ENCODE data around the gene LSAMP. TPM values are rescaled to one million over a fixed set of nuclear protein-coding genes. Genes with fewer than 3 reads are reported as not detected.

LSAMP gene
- total and polyA plus RNA-seq, 2 of the 13 experiments (the other 11 are each of a cell fraction or from before 2014, with no cell fraction given): not detected

DNA sequence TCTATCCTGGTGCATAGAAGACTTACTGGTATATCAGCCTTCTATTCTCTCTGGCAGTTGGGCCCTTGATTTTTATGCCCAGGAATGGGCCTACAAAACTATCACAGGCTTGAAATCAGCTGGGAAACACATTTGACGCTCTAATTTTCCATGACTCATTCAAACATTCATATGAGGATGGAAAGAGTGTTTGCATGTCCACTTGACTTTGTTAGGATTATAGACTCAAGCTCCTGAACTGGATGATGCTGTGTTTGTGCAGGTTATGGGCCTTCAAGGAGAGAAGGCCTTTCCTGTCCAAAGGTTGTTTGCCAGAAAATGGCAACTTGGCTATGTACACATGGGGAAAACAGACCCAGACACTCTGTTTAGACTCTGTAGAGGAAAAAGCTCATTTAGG is 602.1 kb downstream of the LSAMP start (continued):
- TF ChIP-seq, protein P1, sequence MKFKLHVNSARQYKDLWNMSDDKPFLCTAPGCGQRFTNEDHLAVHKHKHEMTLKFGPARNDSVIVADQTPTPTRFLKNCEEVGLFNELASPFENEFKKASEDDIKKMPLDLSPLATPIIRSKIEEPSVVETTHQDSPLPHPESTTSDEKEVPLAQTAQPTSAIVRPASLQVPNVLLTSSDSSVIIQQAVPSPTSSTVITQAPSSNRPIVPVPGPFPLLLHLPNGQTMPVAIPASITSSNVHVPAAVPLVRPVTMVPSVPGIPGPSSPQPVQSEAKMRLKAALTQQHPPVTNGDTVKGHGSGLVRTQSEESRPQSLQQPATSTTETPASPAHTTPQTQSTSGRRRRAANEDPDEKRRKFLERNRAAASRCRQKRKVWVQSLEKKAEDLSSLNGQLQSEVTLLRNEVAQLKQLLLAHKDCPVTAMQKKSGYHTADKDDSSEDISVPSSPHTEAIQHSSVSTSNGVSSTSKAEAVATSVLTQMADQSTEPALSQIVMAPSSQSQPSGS (CRISPR knock-in tag; IDR thresholded peaks at IDR 0.05): peak; percentile 67; the same call in 1 of the 2 replicates
- TF ChIP-seq, protein P2, sequence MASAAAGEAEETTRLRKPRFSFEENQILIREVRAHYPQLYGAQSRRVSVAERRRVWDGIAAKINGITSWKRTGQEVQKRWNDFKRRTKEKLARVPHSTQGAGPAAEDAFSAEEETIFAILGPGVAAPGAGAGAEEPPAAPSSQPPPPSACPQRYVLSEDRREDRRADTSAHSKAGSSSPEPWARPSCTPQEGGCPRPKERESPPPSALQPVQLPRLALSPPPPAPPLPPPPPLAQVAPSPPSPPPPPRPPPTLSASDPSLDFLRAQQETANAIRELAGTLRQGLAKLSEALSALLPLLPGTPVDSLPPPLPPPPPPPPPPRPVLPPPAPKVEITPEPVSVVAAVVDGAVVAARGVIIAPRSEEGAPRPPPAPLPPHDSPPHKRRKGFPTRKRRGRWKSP (CRISPR knock-in tag; IDR thresholded peaks at IDR 0.05): no peak
- TF ChIP-seq FLYWCH1 (CRISPR knock-in tag; IDR thresholded peaks at IDR 0.05): no peak
- TF ChIP-seq HNRNPK (IDR thresholded peaks at IDR 0.05; ENCODE audit: low read depth, low read length, poor library complexity, severe bottlenecking): no peak
- peak; percentile 75 for TF ChIP-seq ZFX (CRISPR knock-in tag; IDR thresholded peaks at IDR 0.05; ENCODE audit: low read depth)
- no peak for TF ChIP-seq ZNF329 (CRISPR knock-in tag; IDR thresholded peaks at IDR 0.05; ENCODE audit: low read depth)
- TF ChIP-seq, protein P3, sequence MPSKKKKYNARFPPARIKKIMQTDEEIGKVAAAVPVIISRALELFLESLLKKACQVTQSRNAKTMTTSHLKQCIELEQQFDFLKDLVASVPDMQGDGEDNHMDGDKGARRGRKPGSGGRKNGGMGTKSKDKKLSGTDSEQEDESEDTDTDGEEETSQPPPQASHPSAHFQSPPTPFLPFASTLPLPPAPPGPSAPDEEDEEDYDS (CRISPR knock-in tag; IDR thresholded peaks at IDR 0.05): peak; percentile 28; the same call in 1 of the 2 replicates
- no peak for TF ChIP-seq AGO2 (optimal IDR thresholded peaks at IDR 0.05; ENCODE audit: low read depth, low read length)
- TF ChIP-seq, protein P4, sequence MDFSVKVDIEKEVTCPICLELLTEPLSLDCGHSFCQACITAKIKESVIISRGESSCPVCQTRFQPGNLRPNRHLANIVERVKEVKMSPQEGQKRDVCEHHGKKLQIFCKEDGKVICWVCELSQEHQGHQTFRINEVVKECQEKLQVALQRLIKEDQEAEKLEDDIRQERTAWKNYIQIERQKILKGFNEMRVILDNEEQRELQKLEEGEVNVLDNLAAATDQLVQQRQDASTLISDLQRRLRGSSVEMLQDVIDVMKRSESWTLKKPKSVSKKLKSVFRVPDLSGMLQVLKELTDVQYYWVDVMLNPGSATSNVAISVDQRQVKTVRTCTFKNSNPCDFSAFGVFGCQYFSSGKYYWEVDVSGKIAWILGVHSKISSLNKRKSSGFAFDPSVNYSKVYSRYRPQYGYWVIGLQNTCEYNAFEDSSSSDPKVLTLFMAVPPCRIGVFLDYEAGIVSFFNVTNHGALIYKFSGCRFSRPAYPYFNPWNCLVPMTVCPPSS (IDR thresholded peaks at IDR 0.05): no peak
- no peak; the same call in 1 of the 2 replicates for TF ChIP-seq NR2F2 (IDR thresholded peaks at IDR 0.05; ENCODE audit: borderline replicate concordance, low read depth)
- no peak for TF ChIP-seq ZNF460 (CRISPR knock-in tag; IDR thresholded peaks at IDR 0.05; ENCODE audit: borderline replicate concordance)
- TF ChIP-seq, protein P5, sequence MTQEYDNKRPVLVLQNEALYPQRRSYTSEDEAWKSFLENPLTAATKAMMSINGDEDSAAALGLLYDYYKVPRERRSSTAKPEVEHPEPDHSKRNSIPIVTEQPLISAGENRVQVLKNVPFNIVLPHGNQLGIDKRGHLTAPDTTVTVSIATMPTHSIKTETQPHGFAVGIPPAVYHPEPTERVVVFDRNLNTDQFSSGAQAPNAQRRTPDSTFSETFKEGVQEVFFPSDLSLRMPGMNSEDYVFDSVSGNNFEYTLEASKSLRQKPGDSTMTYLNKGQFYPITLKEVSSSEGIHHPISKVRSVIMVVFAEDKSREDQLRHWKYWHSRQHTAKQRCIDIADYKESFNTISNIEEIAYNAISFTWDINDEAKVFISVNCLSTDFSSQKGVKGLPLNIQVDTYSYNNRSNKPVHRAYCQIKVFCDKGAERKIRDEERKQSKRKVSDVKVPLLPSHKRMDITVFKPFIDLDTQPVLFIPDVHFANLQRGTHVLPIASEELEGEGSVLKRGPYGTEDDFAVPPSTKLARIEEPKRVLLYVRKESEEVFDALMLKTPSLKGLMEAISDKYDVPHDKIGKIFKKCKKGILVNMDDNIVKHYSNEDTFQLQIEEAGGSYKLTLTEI (CRISPR knock-in tag; conservative IDR thresholded peaks at IDR 0.05): no peak
- TF ChIP-seq, protein P6, sequence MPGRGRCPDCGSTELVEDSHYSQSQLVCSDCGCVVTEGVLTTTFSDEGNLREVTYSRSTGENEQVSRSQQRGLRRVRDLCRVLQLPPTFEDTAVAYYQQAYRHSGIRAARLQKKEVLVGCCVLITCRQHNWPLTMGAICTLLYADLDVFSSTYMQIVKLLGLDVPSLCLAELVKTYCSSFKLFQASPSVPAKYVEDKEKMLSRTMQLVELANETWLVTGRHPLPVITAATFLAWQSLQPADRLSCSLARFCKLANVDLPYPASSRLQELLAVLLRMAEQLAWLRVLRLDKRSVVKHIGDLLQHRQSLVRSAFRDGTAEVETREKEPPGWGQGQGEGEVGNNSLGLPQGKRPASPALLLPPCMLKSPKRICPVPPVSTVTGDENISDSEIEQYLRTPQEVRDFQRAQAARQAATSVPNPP (CRISPR knock-in tag; IDR thresholded peaks at IDR 0.05): no peak
- TF ChIP-seq, protein P7, sequence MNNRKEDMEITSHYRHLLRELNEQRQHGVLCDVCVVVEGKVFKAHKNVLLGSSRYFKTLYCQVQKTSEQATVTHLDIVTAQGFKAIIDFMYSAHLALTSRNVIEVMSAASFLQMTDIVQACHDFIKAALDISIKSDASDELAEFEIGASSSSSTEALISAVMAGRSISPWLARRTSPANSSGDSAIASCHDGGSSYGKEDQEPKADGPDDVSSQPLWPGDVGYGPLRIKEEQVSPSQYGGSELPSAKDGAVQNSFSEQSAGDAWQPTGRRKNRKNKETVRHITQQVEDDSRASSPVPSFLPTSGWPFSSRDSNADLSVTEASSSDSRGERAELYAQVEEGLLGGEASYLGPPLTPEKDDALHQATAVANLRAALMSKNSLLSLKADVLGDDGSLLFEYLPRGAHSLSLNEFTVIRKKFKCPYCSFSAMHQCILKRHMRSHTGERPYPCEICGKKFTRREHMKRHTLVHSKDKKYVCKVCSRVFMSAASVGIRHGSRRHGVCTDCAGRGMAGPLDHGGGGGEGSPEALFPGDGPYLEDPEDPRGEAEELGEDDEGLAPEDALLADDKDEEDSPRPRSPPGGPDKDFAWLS (CRISPR knock-in tag; IDR thresholded peaks at IDR 0.05; ENCODE audit: borderline replicate concordance): no peak
- no peak for TF ChIP-seq HMGA1 (CRISPR knock-in tag; conservative IDR thresholded peaks at IDR 0.05)
- TF ChIP-seq SKI (IDR thresholded peaks at IDR 0.05; ENCODE audit: partially characterized antibody): peak; percentile 39
- TF ChIP-seq PHF20 (CRISPR knock-in tag; IDR thresholded peaks at IDR 0.05): no peak
- TF ChIP-seq RXRB (CRISPR knock-in tag; IDR thresholded peaks at IDR 0.05; ENCODE audit: borderline replicate concordance): peak; percentile 69
- peak; percentile 71; the same call in 1 of the 2 replicates for TF ChIP-seq FOSL1 (CRISPR knock-in tag; IDR thresholded peaks at IDR 0.05; ENCODE audit: borderline replicate concordance)
- no peak for TF ChIP-seq TCF12 (IDR thresholded peaks at IDR 0.05)
- TF ChIP-seq TCF12 (CRISPR knock-in tag; IDR thresholded peaks at IDR 0.05): no peak
- no peak for TF ChIP-seq ZNF30 (CRISPR knock-in tag; IDR thresholded peaks at IDR 0.05)

Data from HepG2 (cell line).